Smooth muscle cell (in vitro differentiated cells): Measurements from ENCODE around the gene SSR4. TPM values are rescaled to one million over a fixed set of nuclear protein-coding genes. Genes with fewer than 3 reads are reported as not detected.

Experiments
- DNase-seq: peaks from one replicate; lab custom pipeline; 2025; ENCODE audit not compliant: unreplicated experiment; lab: John Stamatoyannopoulos, UW
- H2AFZ ChIP-seq: fragments of 200-600 bp; sonication (generic); 2 replicates; pipeline ENCODE4 v1.6.0; 2016; ENCODE audit warnings: antibody characterized with exemption, low read depth, mild to moderate bottlenecking
- H3F3A ChIP-seq: fragments of 200-600 bp; sonication (generic); 2 replicates; pipeline ENCODE4 v1.6.0; 2017; ENCODE audit warnings: antibody characterized with exemption, low read depth
- H3K27ac ChIP-seq: fragments of 200-600 bp; sonication (generic); 2 replicates; pipeline ENCODE4 v1.5.1; 2016; ENCODE audit warnings: low read depth, mild to moderate bottlenecking
- H3K27me3 ChIP-seq: fragments of 200-600 bp; sonication (generic); 2 replicates; pipeline ENCODE4 v1.6.1; 2016; ENCODE audit warnings: low read depth, mild to moderate bottlenecking
- H3K36me3 ChIP-seq: fragments of 200-600 bp; sonication (generic); 2 replicates; pipeline ENCODE4 v1.5.1; 2016; ENCODE audit warnings: low read depth
- H3K4me1 ChIP-seq: fragments of 200-600 bp; sonication (generic); 2 replicates; pipeline ENCODE4 v1.5.1; 2016; ENCODE audit warnings: low read depth
- H3K4me2 ChIP-seq: fragments of 200-600 bp; sonication (generic); 2 replicates; pipeline ENCODE4 v1.6.0; 2016; ENCODE audit warnings: mild to moderate bottlenecking
- H3K4me3 ChIP-seq: fragments of 200-600 bp; sonication (generic); 2 replicates; pipeline ENCODE4 v1.5.1; 2016; ENCODE audit warnings: mild to moderate bottlenecking
- H3K79me2 ChIP-seq: fragments of 200-600 bp; sonication (generic); 2 replicates; pipeline ENCODE4 v1.6.0; 2016; ENCODE audit warnings: low read depth, mild to moderate bottlenecking
- H3K9ac ChIP-seq: fragments of 200-600 bp; sonication (generic); 2 replicates; pipeline ENCODE4 v1.6.0; 2016; ENCODE audit warnings: low read depth
- H3K9me3 ChIP-seq: fragments of 200-600 bp; sonication (generic); replicated peaks from 2 replicates; pipeline ENCODE4 v1.5.1; 2016; ENCODE audit warnings: low read depth
- H4K20me1 ChIP-seq: fragments of 200-600 bp; sonication (generic); 2 replicates; pipeline ENCODE4 v1.6.0; 2016; ENCODE audit warnings: low read depth
- CTCF ChIP-seq: fragments of 200-600 bp; sonication (generic); IDR thresholded peaks from 2 replicates; pipeline ENCODE4 v1.5.1; 2017; ENCODE audit warnings: borderline replicate concordance, mild to moderate bottlenecking, antibody characterized with exemption; ENCODE audit not compliant: insufficient read depth, poor library complexity, severe bottlenecking
- WGBS: methylation state at CpG from one replicate; pipeline ENCODE4 v1.1.7; 2016; ENCODE audit warnings: low lambda C conversion rate; 5-methylcytosine and 5-hydroxymethylcytosine counted together
- polyA plus RNA-seq: library from polyadenylated mRNA; unstranded; fragments of >200 nt; fragmentation: Nextera tagmentation; extraction: Ambion mirVana; gene quantifications from 2 replicates; pipeline ENCODE4 v1.2.1, GENCODE V29; 2016
- total RNA-seq: library from RNA; depleted of rRNA; stranded (reverse); fragments of >200 nt; gene quantifications from 2 replicates; pipeline ENCODE4 v1.2.3, GENCODE V29; 2014

Gene SSR4
- total and polyA plus RNA-seq, 2 experiments from 2014 or later = 443 to 677 TPM

DNA sequence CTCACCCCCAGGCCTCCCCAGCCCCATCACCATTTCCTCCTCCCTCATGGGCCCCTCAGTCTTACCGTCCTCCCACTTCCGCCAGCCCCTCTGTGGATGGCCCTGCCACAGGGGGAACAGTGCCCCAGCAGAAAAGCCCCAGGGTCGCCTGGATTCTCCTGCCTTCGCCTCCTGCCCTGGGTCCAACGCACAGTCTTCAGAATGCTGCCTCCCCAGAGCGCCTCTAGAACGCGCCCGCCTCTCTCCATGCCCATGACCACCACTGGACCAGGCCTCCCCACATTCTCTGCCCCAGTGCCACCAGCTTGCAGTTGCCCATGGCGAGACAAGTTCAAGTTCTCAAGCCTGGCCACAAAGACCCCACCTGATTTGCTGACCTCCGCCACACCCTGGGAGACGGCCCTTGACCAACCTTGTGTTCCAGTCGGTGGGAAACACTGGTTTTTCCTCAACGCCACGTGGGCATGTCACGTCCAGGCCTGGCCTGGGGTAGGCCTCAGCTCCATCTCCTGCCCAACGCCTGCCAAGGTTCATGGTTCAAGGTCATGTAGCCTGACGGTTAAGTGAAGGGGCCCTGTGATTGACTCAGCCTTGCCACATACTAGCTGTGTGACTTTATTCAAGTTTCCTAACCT lies 31.1 kb upstream of the SSR4 start:
- WGBS = 93% methylated on average over 18 of the region's 18 CpGs
- Histone ChIP-seq H3K27me3 (no peaks in the 10 kb centered on the region), H4K20me1 (no peaks in the 10 kb centered on the region), H3K79me2 (no peaks in the 10 kb centered on the region), H3K4me3 (no peak overlapping the region), H3K4me1 (no peaks in the 10 kb centered on the region), H3K27ac (no peak overlapping the region), H3K9ac (no peak overlapping the region), H3K9me3 (no peaks in the 10 kb centered on the region), H3F3A (no peaks in the 10 kb centered on the region), H2AFZ (no peak overlapping the region), H3K36me3 (no peaks in the 10 kb centered on the region), H3K4me2 (no peak overlapping the region)
- no peak for DNase-seq
- TF ChIP-seq CTCF = no peak

DNA sequence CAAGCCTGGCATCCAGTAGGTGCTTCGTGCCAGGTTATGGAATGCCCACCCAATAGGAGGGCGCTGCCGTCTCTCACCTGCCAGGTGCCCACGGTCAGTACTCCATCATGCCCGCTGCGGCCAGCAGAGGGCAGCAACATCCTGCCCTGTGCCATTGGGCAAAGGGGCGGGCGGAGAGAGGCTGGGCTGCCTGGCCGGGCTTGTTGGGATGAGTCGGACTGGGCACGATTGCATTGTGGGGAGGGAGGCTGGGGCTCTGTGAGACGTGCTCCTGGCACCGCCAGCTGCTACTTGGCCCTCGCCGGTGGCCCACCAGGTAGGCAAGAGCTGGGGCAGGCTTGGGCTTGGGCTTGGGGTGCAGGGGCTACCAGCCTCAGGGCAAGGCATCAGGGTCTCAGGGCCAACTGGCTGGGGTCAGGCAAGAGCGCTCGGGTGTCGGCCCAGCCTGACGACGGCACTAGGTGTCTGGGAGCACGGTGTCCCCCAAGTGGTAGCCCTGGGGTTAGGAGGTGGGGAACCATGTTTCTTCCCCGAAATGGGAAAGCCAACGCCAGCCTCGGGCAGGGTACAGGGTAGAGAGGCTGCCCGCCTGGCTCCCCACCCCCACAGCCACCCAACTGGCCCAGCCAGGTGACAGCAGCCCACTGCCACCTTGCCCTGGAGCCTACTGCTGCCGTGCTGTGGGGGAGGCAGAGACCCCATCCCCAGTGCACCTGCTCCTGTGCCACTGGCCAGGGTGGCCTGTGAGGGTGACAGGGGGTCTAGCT lies 30.3 kb upstream of the SSR4 start, which contains the start of gene PLXNB3:
PLXNB3 (plus strand) TSS at position 261 of the 767 bp plus-strand sequence. CDS start 1,287 bp downstream, outside the sequence.
- no peak within 1 kb of the TSS for H3K27ac ChIP-seq
- no peaks in the 10 kb centered on the region for H3K36me3 ChIP-seq
- peak; percentile 67 for TF ChIP-seq CTCF
- 68% methylated on average over 25 of the region's 26 CpGs for WGBS
- H4K20me1 ChIP-seq = no peaks in the 10 kb centered on the region
- no peaks in the 10 kb centered on the region for H3K9me3 ChIP-seq
- H3K27me3 ChIP-seq = no peaks in the 10 kb centered on the region
- H3K79me2 ChIP-seq = no peaks in the 10 kb centered on the region
- H3K9ac ChIP-seq = no peak within 1 kb of the TSS
- no peak within 1 kb of the TSS for H2AFZ ChIP-seq
- DNase-seq = no peak
- no peaks in the 10 kb centered on the region for H3F3A ChIP-seq
- no peak within 1 kb of the TSS for H3K4me3 ChIP-seq
- peak within 1 kb of the TSS; percentile 87 for H3K4me2 ChIP-seq
- no peaks in the 10 kb centered on the region for H3K4me1 ChIP-seq

GRCh38 chrX:153764786-153765137 lies 29.7 kb upstream of the SSR4 start:
- H2AFZ ChIP-seq = no peak overlapping the region

More at GRCh38 chrX:153764786-153765137, 29.7 kb upstream of the SSR4 start:
- H3K27me3 ChIP-seq = no peaks in the 10 kb centered on the region
- H4K20me1 ChIP-seq = no peaks in the 10 kb centered on the region
- no peak for DNase-seq
- H3K36me3 ChIP-seq = no peaks in the 10 kb centered on the region
- no peak overlapping the region for H3K27ac ChIP-seq
- WGBS = 94% methylated on average over 7 of the region's 7 CpGs
- no peak for TF ChIP-seq CTCF
- no peaks in the 10 kb centered on the region for H3K79me2 ChIP-seq
- no peak overlapping the region for H3K4me3 ChIP-seq
- H3F3A ChIP-seq = no peaks in the 10 kb centered on the region
- no peak overlapping the region for H3K4me2 ChIP-seq
- no peak overlapping the region for H3K9ac ChIP-seq
- H3K4me1 ChIP-seq = no peaks in the 10 kb centered on the region
- no peaks in the 10 kb centered on the region for H3K9me3 ChIP-seq
